HG02678 (cell line): ENCODE results near the gene UBQLN4.

Source experiments
- ATAC-seq: cut with Tn5 transposase; IDR thresholded peaks from one replicate; pipeline ENCODE4 v1.9.1; 2021; ENCODE audit warnings: mild to moderate bottlenecking, moderate library complexity; ENCODE audit not compliant: unreplicated experiment

The UBQLN4 gene

DNA sequence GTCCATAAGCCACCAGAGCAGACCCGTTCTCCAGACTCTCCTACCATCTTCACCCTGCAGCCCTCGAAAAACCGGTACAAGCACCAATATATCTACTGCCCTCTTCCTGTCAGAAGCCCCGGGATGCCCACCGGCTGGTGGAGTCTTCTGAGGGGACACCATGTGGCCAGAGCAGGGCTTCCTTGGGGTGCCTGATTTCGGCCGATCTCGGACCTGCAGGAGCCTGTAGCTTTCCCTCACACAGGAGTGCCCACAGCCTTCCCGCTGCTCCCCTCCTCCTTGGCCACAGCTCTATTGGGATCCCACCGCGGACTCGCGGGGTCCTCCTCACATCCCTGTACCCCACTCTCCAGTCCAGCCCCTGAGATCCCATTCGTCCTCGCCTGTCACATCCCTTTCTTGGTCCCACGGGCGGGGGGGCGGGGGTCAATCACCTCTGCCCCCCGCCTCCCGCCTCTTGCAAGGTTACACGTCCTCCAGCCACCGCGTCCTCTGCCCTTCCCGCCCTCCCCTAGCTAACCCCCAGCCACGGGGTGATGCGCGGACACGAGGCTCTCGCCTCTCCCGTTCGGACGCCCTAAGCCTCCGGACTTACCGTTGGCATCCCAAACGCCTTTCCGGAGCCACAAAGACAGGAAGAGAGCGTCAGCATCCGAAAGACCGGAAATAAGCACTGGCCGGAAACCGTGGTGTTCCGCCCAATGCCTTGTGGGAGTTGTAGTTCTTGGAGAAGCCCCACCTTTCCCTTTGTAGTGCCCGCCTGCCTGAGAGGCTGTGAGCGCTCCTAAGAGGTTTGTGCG is 33.1 kb downstream of the UBQLN4 start, which contains the start of gene SSR2:
Gene SSR2, minus strand, starts transcription at position 659 of the 800 bp plus-strand sequence. CDS start 784 bp downstream, outside the sequence.
- ATAC-seq, result peak; percentile 97

DNA sequence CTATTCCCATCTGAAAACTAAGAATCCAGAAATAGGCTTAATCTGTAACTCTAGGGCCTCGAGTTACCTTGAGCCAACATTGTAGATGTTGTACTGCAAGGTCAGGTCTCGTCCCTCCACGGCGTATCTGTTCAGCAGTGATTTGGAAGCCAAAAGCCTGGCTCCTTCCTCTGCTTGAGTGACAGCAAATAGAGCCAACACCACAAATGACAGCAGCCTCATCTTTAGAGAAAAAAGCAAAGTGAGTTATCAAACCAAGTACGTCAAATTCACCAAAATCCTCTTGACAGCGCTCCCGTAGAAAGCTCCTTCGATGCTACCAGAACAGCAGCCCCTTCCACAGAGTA is 33.7 kb downstream of the UBQLN4 start:
- ATAC-seq, result no peak

DNA sequence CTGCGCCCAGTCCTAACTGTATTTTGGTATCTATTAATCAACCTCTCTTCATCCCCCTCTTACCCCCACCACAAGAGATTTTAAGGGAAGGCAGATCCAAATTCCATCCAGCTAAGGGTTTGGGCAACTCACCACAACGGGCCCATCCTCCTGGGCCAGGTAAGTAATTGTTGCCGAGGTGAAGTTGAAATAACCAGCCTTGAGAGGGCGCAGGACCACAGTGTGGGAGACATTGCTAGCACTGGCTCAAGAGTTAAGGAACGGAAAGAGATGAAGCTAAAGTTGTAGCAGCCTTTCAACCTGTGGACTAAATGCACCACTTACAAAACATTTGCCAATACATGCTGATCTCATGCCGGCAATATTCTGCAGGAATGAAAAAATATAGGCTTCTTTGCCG is 38.8 kb downstream of the UBQLN4 start:
- ATAC-seq, result no peak

DNA sequence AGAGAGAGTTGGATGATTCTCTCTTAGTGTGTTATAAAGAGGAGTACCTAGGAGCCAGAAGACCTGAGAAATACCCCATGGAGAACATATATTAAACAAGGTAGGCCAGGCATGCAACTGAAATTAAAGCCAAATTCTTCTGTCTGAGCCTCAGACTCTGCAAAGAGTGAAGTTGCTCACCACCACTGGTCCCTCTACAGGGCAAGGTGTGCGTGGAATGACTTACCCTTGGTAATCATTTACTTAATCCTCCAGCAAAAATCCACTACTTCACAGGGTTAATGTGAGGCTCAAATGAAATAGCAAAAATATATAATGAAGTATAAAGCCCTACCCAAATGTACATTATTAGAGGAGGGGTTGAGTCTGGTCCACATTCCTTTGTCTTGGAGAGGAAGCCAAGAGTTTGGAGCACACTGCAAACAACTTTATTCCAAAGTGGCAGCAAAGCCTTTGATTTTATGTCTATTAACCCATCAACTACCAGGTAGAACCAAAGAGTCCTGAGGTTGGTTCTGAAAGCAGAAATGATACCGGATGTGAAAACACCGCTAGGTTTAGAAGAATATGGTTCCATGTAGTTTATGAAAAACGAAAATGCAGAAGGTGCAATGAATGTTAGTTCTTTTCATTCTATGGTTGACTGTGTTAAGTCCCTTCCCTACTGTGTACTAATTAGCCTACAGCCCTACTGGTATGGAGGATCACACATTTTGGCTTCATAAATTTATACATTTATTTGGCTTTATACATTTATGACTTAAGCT is 41.4 kb downstream of the UBQLN4 start:
- ATAC-seq, result peak; percentile 83

DNA sequence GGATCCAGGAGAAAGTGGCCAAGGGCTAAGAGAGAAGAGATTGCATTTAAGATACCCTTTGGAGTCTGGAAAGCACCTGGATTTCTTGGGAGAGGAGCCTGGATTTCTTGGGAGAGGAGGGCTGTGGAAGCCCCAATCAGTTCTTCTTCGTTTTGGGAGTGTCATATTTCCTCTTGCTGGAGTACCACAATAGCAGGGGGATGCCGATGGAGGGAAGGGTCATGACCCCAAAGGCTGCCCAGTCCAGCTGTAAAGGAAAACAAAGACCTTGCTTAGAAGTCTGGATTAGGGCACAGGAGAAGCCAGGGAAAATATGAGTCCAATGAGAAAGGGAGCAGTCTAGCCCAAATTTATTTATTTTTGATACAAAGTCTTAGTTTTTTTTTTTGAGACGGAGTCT is 44.2 kb downstream of the UBQLN4 start:
- no peak for ATAC-seq

DNA sequence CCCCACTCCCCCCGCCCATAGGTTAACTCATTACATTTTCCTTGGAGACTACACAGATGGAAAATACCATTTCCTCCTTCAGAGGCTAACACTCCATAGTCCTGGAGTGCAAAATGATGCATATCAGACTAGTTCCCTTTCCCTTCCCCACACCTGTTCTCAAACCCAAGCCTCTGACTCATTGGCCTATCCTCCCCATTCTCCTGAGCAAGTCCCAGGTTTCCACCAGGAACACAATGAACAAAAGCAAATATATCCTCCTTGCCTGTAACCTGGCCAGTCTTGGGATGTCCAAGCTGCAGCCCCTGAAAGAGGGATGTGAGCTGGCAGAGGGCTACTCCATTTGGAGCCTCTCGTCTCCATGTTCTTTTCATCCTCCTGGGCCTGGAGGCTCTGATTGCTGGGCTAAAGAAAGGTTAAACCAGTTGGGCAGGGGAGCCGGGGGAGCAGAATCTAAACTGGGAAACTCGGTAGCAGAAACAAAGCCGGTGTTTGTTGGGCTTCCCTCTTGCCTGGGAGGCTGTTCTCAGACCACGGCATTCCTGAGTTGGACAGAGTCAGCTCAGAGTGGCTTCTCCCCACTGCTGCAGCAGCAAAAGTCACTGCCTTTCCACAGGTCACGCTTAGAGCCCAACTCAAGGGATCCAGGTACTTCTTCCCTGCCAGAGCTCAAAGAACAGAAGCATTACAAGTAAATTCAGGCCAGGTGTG is 46.8 kb downstream of the UBQLN4 start:
- ATAC-seq, result no peak

DNA sequence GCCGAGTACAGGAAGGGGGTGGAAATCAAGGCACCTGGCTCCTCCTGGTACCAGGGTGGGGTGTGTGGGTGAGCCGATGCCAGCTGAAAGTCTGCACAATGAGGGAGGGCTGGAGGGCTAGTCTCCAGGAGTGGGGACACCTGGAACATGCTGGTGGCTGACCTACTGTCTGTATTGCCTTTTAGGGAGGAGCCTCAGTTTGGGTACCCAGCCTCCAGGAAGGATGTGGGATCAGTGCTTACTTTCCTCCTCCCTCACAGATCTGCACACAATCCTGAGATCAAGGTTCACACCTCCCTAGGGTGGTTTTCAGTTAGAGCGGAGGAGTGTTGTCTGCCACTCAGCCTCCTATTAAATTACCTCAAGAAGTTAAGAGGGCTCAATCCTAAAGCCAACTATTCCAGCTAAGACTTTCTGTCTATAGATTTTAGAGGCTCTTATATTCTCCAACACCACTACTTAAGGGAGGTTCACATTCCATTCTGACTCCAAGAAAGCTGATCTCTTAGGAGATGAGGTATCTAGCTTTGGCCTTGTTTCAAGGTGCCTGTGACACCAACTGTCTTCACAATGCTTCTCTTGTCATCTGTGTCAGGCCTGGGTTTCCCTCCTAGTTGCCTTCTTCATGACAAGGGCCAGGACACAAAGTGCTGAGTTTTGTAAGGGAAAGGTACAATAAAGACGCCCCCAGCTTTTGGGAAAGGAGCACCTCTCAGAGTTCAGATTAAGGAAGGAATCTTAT is 48.6 kb downstream of the UBQLN4 start:
- ATAC-seq, result no peak

DNA sequence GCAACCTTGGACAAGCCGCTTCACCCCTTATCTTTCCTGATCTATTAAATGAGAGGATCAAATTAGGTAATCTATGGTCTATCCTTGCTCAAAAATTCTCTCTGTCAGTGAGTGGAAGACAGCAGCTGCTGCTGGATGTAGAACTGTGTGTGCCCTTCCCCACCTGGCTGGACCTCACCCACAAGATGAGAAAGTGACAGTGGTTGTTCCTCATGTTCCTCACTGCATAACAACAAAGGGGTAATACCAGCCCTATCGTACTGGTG is 49.7 kb downstream of the UBQLN4 start:
- no peak for ATAC-seq

DNA sequence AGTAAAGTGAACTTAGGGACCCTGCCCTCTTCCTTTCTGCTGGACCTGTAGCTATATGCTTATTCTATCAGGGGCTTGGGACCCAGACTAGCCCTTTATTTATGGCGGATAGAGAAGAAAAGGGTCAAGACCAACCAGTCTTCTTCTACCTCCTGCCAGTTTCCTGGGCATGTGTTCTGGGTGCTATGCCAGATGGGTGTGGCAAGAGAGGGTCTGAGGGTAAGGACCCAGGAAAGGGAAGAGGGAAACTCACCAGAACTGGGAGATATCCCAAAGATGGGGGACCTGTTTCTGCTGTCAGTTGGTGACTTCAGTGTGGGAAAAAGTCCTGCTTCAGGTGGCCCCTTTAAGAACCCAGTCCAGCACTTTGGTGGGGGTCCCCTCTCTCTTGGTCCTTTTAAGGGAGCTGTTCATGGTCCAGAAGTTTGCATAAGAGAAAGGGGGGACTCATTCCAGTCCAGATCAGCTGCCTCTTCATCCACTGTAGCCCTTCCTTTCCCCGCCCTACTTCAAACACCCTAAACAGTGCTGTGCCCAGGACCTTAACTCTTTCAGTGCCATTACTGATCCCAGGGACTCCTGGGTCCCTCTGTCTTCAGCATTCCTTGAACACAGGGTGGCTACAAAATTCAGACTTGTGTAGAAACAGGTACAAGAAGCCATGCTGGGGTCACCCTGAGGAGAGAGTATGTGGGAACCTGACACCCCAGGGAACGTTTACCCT is 51.2 kb downstream of the UBQLN4 start:
- ATAC-seq, result no peak

DNA sequence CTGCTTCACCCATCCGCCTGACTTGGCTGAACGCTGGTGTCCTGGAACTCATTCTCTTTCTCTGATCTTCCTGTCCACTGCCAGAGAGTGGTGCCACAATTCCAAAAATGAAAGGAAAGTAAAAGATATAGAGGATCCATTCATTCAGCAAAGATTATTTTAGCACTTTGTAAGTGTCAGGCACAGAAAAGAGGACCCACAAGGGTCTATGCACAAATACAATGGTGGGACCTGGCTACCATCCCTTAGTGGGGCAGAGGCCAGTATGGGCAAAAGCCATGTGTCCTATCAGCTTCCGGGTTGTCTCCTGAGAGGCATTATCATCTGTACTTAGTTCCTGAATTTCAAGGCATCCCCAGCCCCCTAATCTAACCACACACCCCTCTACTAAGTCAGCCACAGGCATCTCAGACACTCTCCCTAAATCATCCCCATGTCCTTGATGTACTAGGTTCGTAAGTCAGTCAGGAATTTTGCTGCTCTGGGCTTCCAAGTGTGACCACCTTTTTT is 51.9 kb downstream of the UBQLN4 start:
- ATAC-seq, result no peak

DNA sequence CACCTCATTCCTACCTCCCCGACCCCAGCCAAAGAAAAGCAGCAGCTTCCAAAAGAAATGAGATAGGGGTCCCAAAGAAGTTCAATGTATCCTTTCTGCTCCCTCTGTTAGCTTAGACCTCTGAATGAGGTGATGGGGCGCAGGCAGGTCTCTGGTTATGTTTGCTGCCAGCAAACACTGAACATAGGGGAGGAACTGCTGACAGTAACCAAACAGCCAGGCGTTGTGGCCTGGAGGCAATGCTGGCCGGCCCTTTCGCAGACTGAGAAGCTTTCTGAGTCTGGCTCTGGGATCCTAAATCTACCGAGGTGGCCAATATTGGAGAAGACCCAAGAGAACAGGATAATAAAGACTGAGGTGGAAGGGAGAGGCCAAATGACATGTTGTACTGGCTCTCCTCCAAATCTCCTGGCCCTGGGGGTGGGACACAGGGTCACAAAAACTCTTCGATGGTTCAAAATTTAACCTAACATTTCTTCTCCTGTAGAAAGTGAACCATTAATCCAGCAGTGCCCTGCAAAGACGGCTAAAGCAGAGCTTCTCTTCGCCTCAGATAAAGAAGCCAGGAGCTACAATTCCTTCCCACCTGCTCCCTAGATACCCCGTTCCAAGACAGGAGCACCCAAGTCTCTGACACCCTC is 52.5 kb downstream of the UBQLN4 start:
- no peak for ATAC-seq

DNA sequence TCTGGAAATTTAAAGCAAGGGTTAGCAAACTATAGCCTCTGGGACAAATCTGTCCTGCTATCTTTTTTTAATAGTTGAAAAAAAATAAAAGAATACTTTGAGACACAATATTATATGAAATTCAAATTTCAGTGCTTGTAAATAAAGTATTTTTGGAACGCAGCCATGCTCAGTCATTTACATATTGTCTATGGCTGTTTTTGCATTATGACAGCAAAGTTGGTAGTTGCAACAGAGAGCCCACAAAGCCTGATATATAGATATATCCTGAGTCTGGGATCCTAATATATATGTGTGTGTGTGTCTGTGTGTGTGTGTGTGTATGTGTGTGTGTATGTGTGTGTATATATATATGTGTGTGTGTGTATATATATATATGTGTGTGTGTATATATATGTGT is 53.6 kb downstream of the UBQLN4 start:
- no peak for ATAC-seq

DNA sequence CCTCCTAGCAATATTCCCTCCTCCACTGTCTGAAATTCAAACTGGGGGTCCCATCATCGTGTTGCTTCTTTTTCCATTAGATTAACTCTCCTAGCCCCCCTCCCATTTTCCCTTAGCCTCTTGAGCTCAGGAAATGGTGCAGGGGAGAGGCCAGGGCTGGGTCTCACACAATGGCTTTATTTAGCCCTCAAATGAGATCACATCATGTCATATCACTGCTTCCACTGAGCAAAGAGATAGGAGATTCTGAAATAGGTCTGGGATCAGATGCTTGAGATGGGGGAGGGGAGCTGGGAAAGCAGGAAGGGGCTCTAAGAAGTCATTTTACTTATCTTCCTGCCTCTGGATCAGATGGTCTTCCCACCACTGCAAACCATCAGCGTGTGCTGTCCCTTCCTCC is 57.4 kb downstream of the UBQLN4 start:
- no peak for ATAC-seq

DNA sequence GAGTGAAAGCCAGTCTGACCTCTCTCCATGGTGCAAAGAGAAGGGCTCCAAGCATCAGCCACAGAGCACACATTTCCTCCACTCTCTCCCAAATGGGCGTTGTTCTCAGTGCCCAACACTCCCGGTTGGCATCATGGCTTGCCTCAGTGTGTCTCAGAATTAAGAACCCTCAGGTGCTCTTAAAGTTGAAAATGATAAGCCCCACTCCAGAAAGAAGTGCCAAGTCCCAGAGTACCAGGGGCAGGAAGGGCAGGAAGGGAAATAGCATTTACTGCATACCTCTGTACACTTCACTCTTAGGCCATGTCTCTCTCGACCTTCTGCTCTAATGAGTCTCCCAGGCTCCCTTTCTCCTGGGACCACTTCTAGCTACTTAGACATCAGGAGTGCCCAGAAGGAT is 60.0 kb downstream of the UBQLN4 start:
- no peak for ATAC-seq

DNA sequence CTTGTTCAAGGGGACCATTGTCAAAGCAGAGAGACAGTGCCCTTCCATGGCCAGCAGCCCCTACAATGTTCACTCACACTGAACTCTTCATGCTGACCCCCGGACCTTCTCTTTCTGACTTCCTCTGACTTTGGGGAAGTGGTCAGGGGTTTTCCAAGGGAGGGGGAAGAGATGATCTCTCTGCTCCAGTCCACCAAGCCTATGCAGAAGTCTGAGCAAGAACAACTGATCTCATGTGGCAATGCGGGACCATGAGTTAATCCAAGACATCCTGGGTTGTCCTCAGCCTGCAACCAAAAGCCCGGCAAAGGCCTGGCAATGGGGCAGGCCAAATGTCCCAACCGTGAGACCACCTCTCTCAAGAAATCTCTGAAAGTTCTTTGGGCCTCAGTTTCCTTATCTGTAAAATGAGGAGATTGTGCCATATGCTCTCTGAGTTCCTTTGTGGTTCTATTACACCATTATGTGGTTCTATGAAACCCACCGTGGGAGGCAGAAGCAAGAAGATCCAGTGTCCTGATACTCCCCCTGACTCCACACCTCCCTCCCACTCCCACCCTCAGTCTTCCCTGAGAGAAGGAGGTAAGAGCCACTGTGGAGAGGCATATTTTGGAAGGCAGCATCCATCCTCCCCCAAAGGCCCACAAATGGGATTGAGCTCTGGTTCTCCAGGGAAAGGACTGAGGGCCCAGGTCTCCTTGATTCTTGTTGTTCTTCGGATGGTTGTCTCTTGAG is 63.4 kb downstream of the UBQLN4 start:
- no peak for ATAC-seq

DNA sequence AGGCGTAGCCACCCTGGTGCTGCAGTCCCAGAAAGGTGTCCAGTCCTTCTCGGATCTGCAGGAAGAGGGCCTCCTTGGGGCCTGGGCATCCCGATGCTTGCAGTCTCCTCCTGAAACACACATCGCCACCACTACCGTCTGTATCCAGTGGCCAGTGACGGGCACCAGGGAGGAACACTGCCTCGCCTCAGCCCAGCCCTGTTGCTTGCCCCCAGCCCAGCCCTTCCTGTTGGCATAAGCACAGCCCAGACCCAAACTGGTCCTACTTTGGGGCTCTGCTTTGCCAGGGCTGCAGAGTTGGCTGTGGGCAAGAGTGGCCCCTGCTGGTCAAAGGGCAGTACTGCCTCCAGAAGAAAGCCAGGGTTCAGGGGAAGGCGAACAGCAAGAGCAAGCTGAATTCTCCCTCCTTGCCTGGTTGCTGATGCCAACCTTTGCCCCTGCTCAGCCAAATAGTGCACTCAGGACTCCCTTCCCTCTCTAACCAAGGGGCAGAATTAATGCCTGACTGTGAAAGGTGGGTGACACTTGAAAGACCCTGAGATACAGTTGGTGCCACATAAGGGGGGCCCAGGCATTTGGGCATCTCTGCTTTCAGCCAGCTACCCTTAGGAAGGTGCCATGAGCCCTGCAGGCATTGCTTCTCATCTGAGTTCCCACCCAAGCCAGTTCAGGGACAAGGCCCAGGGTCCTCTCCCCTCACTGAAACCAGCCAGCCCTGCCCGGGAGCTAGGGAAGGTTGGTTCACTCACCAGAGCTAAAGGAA is 64.2 kb downstream of the UBQLN4 start:
- peak; percentile 82 for ATAC-seq
